ENCODE results near the gene STXBP3.

The STXBP3 gene

DNA sequence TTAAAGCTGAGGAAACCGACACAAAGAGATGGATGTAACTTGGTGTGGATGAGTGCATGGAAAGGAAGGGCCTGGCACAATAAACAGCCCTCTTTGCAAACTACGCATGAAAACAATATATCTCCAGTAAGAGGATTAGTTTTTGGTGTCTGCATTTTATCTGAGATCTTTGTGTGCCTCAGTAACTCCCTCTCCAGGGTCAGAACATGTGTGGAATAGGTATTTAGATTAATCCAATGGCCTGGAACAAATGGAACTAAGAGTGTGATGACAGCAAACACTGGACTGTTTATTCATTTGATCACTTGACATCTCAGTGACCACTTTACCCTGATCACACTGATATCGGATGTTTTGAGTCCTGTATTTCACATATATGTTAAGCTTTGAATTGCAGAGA lies 65.1 kb downstream of the STXBP3 start:
- DNase-seq (ENCODE audit: extremely low spot score) = no peak
- CTCF ChIA-PET = interaction anchor here (1.3 kb wide), 1 partner anchor 17 kb away, joined by 3 read pairs; no protein-coding TSS in a partner anchor
- TF ChIP-seq, protein P1, sequence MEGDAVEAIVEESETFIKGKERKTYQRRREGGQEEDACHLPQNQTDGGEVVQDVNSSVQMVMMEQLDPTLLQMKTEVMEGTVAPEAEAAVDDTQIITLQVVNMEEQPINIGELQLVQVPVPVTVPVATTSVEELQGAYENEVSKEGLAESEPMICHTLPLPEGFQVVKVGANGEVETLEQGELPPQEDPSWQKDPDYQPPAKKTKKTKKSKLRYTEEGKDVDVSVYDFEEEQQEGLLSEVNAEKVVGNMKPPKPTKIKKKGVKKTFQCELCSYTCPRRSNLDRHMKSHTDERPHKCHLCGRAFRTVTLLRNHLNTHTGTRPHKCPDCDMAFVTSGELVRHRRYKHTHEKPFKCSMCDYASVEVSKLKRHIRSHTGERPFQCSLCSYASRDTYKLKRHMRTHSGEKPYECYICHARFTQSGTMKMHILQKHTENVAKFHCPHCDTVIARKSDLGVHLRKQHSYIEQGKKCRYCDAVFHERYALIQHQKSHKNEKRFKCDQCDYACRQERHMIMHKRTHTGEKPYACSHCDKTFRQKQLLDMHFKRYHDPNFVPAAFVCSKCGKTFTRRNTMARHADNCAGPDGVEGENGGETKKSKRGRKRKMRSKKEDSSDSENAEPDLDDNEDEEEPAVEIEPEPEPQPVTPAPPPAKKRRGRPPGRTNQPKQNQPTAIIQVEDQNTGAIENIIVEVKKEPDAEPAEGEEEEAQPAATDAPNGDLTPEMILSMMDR (IDR thresholded peaks at IDR 0.05; ENCODE audit: control extremely low read depth, extremely low read depth, low read depth, missing control alignments) = no peak
- POLR2A ChIA-PET = no interaction called here

GRCh38 chr1:108813326-108813725 lies 66.9 kb downstream of the STXBP3 start:
- ChIA-PET POLR2A (no interaction called here), CTCF (interaction anchor here (2.4 kb wide), 1 partner anchor 14 kb away, joined by 16 read pairs; no protein-coding TSS in a partner anchor)
- no peak for DNase-seq (ENCODE audit: extremely low spot score)
- TF ChIP-seq, protein P1 (IDR thresholded peaks at IDR 0.05; ENCODE audit: control extremely low read depth, extremely low read depth, low read depth, missing control alignments) = no peak

DNA sequence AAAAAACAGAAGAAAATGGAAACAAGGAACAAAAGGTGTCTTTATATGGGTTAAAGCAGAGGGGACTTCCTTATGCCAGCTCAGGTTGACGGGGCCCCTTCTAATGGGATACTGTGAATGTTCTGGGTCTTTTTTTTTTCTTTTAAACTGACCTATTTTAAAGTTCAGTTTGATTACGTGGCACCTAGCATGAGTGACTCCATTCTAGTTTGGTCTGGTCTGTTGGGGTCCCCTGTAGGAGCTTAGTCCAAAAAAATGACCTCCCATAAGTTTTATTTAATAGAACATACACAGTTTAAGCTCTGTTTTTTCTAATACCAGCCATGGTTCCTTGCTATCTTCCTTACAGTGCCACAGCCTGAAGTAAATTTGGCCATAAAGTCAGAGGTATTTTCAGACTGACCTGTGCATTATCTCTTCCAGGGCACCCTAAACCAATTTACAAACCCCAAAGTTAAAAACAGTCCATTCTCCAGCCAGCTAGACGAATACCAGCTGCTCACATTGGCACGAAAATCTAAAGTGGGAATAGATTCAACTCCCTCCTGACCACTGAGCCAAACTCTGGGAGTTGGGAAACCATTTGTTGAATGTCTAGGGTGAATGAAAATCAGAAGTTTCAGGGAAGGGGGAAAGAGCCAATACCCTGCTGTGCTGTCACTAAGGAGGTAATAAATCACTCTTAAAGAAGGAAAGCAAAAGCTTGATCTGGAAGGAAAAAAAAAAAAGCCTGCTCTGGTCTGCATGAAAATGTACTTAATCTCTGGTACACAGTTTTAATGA lies 68.1 kb downstream of the STXBP3 start:
- DNase-seq (ENCODE audit: extremely low spot score) = no peak
- TF ChIP-seq, protein P1 (IDR thresholded peaks at IDR 0.05; ENCODE audit: control extremely low read depth, extremely low read depth, low read depth, missing control alignments) = no peak
- ChIA-PET POLR2A (no interaction called here), CTCF (interaction anchor here (0.8 to 2.4 kb wide), 3 partner anchors 13 to 84 kb away, joined by 3 to 16 read pairs (median 3); no protein-coding TSS in a partner anchor)

DNA sequence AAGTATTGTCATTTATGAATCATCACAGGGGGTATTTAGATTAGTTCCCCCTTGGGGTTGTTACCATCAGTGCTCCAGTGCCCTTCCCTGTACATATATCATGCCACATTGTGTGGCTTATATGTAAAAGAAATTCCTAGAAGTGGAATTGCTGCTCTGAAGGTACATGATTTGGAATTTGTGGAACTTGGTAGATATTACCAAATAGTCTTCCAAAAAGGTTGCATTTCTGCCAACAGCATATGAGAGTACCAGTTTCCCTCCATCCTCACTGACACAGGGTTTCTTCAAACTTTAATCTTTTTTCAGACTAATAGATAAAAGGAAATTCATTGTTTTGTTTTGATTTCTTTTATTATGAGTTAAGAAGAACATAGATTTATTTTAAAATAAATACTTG lies 69.1 kb downstream of the STXBP3 start:
- TF ChIP-seq, protein P1 (IDR thresholded peaks at IDR 0.05; ENCODE audit: control extremely low read depth, extremely low read depth, low read depth, missing control alignments) = no peak
- CTCF ChIA-PET = no interaction called here
- no peak for DNase-seq (ENCODE audit: extremely low spot score)
- POLR2A ChIA-PET = no interaction called here

GRCh38 chr1:108816049-108816893 lies 69.8 kb downstream of the STXBP3 start:
- DNase-seq (ENCODE audit: extremely low spot score) = no peak
- TF ChIP-seq, protein P1 (IDR thresholded peaks at IDR 0.05; ENCODE audit: control extremely low read depth, extremely low read depth, low read depth, missing control alignments) = no peak
- CTCF ChIA-PET = interaction anchor here (0.9 to 1.8 kb wide), 6 partner anchors 12 to 298 kb away, joined by 3 to 14 read pairs (median 3); partner anchors contain the start of gene ELAPOR1
- POLR2A ChIA-PET = no interaction called here

GRCh38 chr1:108817016-108817415 lies 70.5 kb downstream of the STXBP3 start:
- DNase-seq (ENCODE audit: extremely low spot score) = no peak
- CTCF ChIA-PET = interaction anchor here (0.7 to 1.8 kb wide), 7 partner anchors 12 to 297 kb away, joined by 3 to 14 read pairs (median 3); partner anchors contain the start of gene ELAPOR1
- POLR2A ChIA-PET = interaction anchor here (0.7 kb wide), 1 partner anchor 125 kb away, joined by 3 read pairs; the partner anchor contains the start of gene PRPF38B
- TF ChIP-seq, protein P1 (IDR thresholded peaks at IDR 0.05; ENCODE audit: control extremely low read depth, extremely low read depth, low read depth, missing control alignments) = no peak

Data from GM10248 (cell line).